Renal cortex interstitium (tissue), 15 donors: ENCODE results near the gene ZNF513. TPM values are rescaled to one million over a fixed set of nuclear protein-coding genes. Genes with fewer than 3 reads are reported as not detected.
"Not testable (repeated sequence)": the region's sequence is repeated elsewhere in the genome, so short reads cannot be mapped to it uniquely, and the experiment has no call there.

Experiments
- DNase-seq, 11 donors: peaks; one replicate each; pipeline ENCODE4 v3.0.0-alpha.2; 2013; ENCODE audit warnings: low read depth in 9 of 11, low spot score in 4 of 11; ENCODE audit errors: extremely low read depth in 1 of 11
- long read RNA-seq, 16 experiments: transcript quantifications; one replicate each; lab custom pipeline, GENCODE V29; 2026
- polyA plus RNA-seq, 3 donors: library from polyadenylated mRNA; unstranded; fragments of 120-200 nt; gene quantifications; one replicate each; pipeline ENCODE4 v1.2.1, GENCODE V29; 2013; ENCODE audit not compliant: insufficient read length in 3 of 3

ZNF513 gene
- 10 to 100 TPM; 14.9 to 22.5 (median 21.0) TPM for polyA plus RNA-seq
- long read RNA-seq, donor 1, result 0 reads
- long read RNA-seq, donor 2, partial matches to known transcripts, result 0 of 2 reads
- long read RNA-seq, donor 2, other reads (novel, unspliced or antisense), result 0 of 2 reads
- long read RNA-seq, donor 3, partial matches to known transcripts, result 6 of 8 reads
- long read RNA-seq, donor 3, other reads (novel, unspliced or antisense), result 0 of 8 reads
- long read RNA-seq, donor 4, transcript ZNF513-201 (4 exons, 2,139 nt), result major isoform, 6 of 6 reads
- long read RNA-seq, donor 4, partial matches to known transcripts, result 0 of 6 reads
- long read RNA-seq, donor 4, other reads (novel, unspliced or antisense), result 0 of 6 reads
- long read RNA-seq, donor 5, result 0 reads
- long read RNA-seq, donor 6, partial matches to known transcripts, result 0 of 2 reads
- long read RNA-seq, donor 6, other reads (novel, unspliced or antisense), result 0 of 2 reads
- long read RNA-seq, donor 7, partial matches to known transcripts, result 5 of 9 reads
- long read RNA-seq, donor 7, other reads (novel, unspliced or antisense), result 0 of 9 reads
- long read RNA-seq, donor 8, partial matches to known transcripts, result 16 of 21 reads
- long read RNA-seq, donor 8, other reads (novel, unspliced or antisense), result 0 of 21 reads
- long read RNA-seq, donor 9, partial matches to known transcripts, result 0 of 1 reads
- long read RNA-seq, donor 9, other reads (novel, unspliced or antisense), result 0 of 1 reads
- long read RNA-seq, donor 10, partial matches to known transcripts, result 0 of 1 reads
- long read RNA-seq, donor 10, other reads (novel, unspliced or antisense), result 0 of 1 reads
- long read RNA-seq, donor 11, result 0 reads
- long read RNA-seq, donor 12, partial matches to known transcripts, result 0 of 2 reads
- long read RNA-seq, donor 12, other reads (novel, unspliced or antisense), result 0 of 2 reads
- long read RNA-seq, donor 13, partial matches to known transcripts, result 5 of 13 reads
- long read RNA-seq, donor 13, other reads (novel, unspliced or antisense), result 0 of 13 reads
- long read RNA-seq, donor 14, partial matches to known transcripts, result 0 of 2 reads
- long read RNA-seq, donor 14, other reads (novel, unspliced or antisense), result 0 of 2 reads
- long read RNA-seq, donor 15, result 0 reads
- long read RNA-seq, donor 16, transcript ZNF513-201 (4 exons, 2,139 nt), result major isoform, 7 of 14 reads
- long read RNA-seq, donor 16, partial matches to known transcripts, result 6 of 14 reads
- long read RNA-seq, donor 16, other reads (novel, unspliced or antisense), result 0 of 14 reads

- peak; percentile 77 to 96 (median 93) for DNase-seq
These were observed at the start of gene ZNF513 for GRCh38 chr2:27380626-27381545. Gene ZNF513, minus strand, starts transcription at chr2:27380734. Its CDS starts 208 bp downstream, at chr2:27380526.

- peak in 10 of 11 donors; percentile 51 to 78 (median 68) for DNase-seq
These were observed 48.5 kb upstream of the ZNF513 start for GRCh38 chr2:27428978-27429541.

- peak; percentile 88 to 94 (median 91) for DNase-seq
These were observed 47.9 kb upstream of the ZNF513 start, which contains the start of gene NRBP1 for GRCh38 chr2:27428213-27428977. Gene NRBP1, plus strand, starts transcription at chr2:27428631. Its CDS starts 4,643 bp downstream, at chr2:27433274.

GRCh38 chr2:27427863-27428212 is 47.3 kb upstream of the ZNF513 start:
- no peak for DNase-seq

GRCh38 chr2:27425039-27425438 is 44.5 kb upstream of the ZNF513 start:
- DNase-seq, result not testable (repeated sequence)

GRCh38 chr2:27422958-27423357 is 42.4 kb upstream of the ZNF513 start:
- no peak for DNase-seq

- DNase-seq, result no peak
These were observed 41.2 kb upstream of the ZNF513 start for GRCh38 chr2:27421660-27422250.

- no peak for DNase-seq
These were observed 40.5 kb upstream of the ZNF513 start for GRCh38 chr2:27420996-27421395.

GRCh38 chr2:27416151-27416550 is 35.6 kb upstream of the ZNF513 start:
- DNase-seq, result no peak

- DNase-seq, result no peak
These were observed 32.1 kb upstream of the ZNF513 start for GRCh38 chr2:27412419-27413152.

- DNase-seq, result peak; percentile 84 to 93 (median 89)
These were observed 29.0 kb upstream of the ZNF513 start, which contains the start of gene PPM1G for GRCh38 chr2:27409321-27410073. Gene PPM1G, minus strand, starts transcription at chr2:27409591. Its CDS starts 169 bp downstream, at chr2:27409422.

- DNase-seq, result no peak
These were observed 28.2 kb upstream of the ZNF513 start for GRCh38 chr2:27408601-27409320.

GRCh38 chr2:27407798-27408491 is 27.4 kb upstream of the ZNF513 start:
- peak in 4 of 11 donors; percentile 27 to 52 (median 44) for DNase-seq
